NCI-H82 treated with DMSO at 0.1 percent for 48 hours (cell line): ENCODE results near the gene TMEM74B.
A peak's percentile ranks its signal among the peaks of the same experiment; 100 is the strongest.

Source experiments
- DNase-seq: peaks from one replicate; lab custom pipeline; 2025; ENCODE audit not compliant: unreplicated experiment; lab: John Stamatoyannopoulos, UW

The TMEM74B gene

GRCh38 chr20:1206366-1207148 is 21.8 kb upstream of the TMEM74B start:
- no peak for DNase-seq

DNA sequence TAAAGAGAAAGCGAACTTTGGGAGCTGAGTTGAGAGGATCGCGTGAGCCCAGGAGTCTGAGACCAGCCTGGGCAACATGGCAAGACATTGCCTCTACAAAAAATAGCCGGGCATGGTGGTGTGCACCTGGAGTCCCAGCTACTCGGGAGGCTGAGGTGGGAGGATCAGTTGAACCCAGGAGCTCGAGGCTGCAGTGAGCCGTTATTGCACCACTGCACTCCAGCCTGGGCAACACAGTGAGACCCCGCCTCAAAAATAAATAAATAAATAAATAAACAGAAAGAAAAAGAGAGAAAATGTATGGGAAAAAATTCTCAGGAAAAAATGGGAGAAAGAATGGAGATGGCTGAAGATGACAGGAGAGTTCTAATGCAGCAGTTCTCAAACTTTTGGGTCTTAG is 21.0 kb upstream of the TMEM74B start:
- DNase-seq: no peak

DNA sequence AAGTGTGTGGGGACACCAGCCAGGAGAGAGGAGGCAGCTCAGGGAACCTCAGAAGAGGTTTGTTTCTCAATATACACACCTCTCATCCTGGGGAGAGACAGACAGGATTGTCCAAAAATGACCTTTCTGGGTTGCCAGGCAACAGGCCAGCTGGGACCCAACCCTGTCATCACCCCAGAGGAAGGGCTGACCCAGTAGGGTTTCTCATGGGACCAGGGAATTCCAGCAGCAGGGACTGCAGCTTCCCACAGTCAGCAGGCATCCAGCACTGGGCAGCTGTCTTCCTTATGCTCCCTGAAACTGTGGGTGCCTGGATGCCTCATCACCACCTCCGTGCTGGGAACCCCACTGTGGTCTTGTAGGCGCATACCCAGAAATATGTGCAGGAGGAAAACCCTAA is 19.8 kb upstream of the TMEM74B start:
- no peak for DNase-seq

DNA sequence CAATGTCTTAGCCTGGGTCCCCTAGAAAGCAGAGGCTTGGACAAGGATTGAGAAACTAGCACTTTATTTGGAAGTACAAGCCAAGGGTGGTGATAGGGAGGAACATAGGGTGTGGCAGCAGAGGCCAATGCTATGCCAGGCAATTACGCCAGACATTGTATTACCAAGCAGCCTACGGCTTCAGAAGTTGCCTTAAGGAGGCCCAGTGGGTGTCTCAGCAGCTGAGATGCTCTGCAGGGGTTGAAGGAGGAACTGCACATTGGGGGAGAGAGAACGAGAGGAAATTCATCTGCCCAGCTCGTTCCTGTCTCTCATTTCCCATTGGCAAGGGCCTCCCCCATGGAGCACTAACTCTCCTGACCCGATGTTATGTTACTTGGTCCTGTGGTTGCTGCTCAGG is 19.3 kb upstream of the TMEM74B start:
- no peak for DNase-seq

DNA sequence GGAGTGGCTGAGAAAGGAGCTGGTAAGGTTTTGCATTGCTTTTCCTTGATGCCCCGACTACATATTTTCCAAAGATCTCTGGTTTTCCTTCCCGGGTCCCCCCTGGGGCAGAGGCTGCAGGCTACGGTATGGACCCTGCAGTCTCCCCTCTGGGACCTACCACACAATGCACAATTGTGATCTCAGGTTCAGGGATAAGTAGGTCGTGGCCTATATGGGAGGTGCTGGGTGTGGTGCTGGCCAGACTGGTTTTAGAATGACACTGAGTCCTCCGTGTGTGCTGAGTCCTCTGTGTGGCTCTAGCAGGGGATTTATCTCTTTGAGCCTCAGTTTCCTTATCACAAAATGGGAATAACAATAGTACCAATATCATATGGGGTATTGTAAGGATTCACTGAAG is 18.8 kb upstream of the TMEM74B start:
- DNase-seq: no peak

DNA sequence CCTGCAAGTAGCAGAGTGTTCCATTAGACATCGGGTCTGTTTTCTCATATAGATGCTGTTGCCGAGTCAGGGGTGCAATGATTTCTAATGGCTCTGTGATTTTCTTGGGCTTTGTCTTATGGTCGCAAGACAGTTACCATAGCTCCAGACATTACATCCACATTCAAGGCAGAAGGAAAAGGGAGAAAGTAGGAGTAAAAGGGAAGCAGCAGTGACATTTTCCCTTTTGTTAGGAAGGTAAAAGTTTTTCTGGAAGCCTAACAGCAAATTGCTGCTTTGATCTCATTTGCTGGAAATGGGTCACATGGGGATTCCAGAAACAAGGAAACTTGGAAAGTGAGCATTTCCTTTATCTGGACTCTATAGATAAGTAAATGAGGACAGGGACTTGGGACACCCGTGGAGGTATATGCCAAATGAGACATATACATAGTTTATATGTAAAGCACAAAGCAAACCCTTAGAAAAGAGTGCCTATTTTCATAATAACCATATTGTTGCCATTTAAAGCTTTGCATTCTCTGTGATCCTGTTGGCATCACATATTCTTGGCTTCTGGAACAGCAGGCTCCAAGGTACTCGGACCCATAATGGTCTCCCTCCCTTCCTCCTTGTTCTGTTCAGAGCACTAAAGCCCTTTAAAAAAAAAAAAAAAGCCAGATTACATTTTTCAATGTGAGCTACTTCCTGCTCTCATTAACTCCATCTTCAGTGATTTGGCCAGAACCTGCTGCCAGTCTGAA is 18.2 kb upstream of the TMEM74B start, which contains the start of gene C20orf202:
C20orf202 (plus strand) TSS at position 693 of the 743 bp plus-strand sequence. CDS start 132 bp downstream, outside the sequence.
- no peak for DNase-seq

- no peak for DNase-seq
These were observed 15.2 kb upstream of the TMEM74B start for GRCh38 chr20:1199964-1200363.

- no peak for DNase-seq
These were observed 14.6 kb upstream of the TMEM74B start for GRCh38 chr20:1199212-1199873.

DNA sequence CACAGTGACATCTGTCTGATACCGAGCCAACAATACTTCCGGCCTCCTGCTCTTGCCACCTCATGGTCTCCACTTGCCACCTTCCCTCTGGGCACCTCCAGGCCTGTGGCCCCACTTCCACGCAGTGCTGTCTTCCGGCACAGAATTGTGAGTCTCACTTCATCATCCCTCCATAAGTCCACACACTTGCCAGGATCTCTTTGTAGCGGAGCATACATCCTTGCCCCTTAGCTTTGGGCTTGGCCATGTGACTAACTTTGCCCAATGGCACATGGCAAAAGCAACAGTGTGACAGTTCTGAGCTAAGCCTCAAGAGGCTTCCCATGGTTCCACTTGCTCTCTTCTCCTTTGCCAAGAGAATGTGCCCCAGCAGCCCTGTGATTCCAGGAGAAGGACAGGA is 14.0 kb upstream of the TMEM74B start:
- no peak for DNase-seq

DNA sequence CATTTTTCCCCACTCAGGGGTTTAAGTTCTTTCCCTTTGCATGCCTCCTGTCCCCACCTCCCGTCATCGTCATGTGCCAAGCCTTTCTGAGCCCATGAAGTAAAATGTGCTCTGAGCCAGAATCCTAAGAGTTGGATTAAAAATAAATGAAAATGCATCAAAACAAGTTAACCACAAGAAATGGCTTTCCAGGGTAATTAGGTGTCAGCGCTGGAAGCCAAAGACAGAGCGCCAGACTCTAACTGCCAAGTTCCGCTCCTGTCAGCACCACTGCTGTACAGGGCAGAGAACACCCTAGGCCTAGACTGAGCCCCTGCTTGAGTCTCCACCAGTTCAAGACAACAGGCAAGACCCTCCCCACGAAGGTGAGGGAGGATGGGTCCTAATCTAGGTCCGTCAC is 13.0 kb upstream of the TMEM74B start:
- no peak for DNase-seq

- DNase-seq: no peak
These were observed 11.9 kb upstream of the TMEM74B start for GRCh38 chr20:1196634-1197033.

GRCh38 chr20:1195226-1195625 is 10.4 kb upstream of the TMEM74B start:
- DNase-seq: no peak

- no peak for DNase-seq
These were observed 6.5 kb upstream of the TMEM74B start for GRCh38 chr20:1191299-1191698.

- no peak for DNase-seq
These were observed 6.1 kb upstream of the TMEM74B start for GRCh38 chr20:1190847-1191246.

DNA sequence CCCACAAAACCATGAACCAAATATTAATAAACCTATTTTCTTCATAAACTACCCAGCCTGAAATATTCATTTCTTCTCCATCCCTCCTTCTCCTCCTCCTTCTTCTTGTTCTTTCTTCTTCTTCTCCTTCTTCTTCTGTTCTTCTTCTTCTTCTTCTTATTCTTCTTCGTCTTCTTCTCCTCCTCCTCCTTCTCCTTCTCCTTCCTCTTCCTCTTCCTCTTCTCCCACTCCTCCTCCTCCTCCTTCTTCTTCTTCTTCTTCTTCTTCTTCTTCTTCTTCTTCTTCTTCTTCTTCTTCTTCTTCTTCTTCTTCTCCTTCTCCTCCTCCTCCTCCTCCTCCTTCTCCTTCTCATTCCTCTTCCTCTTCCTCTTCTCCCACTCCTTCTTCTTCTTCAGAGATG is 5.0 kb upstream of the TMEM74B start:
- DNase-seq: no peak

DNA sequence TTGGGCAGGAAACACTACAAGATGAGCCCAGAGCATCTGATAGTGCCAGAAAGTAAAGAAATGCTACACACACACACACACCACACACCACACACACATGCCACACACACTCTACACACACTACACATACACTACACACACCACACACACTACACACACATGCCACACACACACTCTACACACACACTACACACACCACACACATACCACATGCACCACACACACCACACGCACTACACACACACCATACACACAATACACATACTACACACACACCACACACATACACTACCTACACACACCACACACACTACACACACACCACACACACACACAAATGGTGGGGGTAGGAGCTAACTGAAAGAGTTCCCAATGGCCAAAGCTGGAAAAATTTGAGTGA is 3.6 kb upstream of the TMEM74B start:
- no peak for DNase-seq

DNA sequence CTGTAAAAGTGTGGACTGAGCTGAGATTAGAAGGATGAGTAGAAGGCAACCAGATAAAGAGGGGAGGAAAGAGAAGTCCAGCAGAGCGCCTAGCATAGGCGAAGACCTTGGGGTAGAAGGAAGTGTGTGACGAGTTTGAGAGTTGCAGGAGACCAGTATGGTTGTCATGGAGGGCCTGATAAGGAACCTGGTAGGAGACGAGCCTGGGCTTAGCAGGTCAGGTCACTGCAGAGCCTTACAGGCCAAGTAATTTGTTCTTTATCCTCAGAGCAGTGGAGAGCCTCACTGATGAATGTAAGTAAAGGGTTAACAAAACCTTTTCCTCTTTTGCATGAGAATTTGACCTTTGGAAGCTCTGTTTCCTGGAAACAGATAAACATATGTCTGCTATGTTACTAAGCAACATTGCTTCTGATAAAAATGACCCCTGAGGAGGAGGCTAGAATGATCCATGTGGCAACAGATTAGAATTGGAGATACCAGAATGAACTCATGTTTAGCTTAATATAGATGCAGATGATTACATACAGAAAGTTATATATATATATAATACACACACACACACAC is 2.9 kb upstream of the TMEM74B start:
- no peak for DNase-seq

GRCh38 chr20:1186367-1186991 is 1.7 kb upstream of the TMEM74B start:
- no peak for DNase-seq

- DNase-seq: peak; percentile 9
These were observed 1.1 kb upstream of the TMEM74B start for GRCh38 chr20:1185790-1186334.

- DNase-seq: no peak
These were observed 548 bp upstream of the TMEM74B start for GRCh38 chr20:1185316-1185741.

- DNase-seq: no peak
These were observed 532 bp downstream of the TMEM74B start for GRCh38 chr20:1184260-1184637.
